ENCODE data around the gene SOX1. TPM values are rescaled to one million over a fixed set of nuclear protein-coding genes. Genes with fewer than 3 reads are reported as not detected.

The SOX1 gene
- total and polyA plus RNA-seq, 2 donors (not counting 1 experiment from before 2014, with no cell fraction given): not detected

GRCh38 chr13:112058941-112059340 is 8.0 kb upstream of the SOX1 start:
- ATAC-seq (ENCODE audit: low read depth) (no peak), DNase-seq (no peak)
- Histone ChIP-seq H3K4me2 (replicated peaks; ENCODE audit: low read depth, low read length, poor library complexity, severe bottlenecking) (no peak overlapping the region), H3K79me2 (ENCODE audit: control insufficient read depth, insufficient read depth, low read length) (no peaks in the 10 kb centered on the region), H3K36me3 (replicated peaks in 1 of 2; ENCODE audit: control extremely low read depth in 1 of 2, control insufficient read depth in 1 of 2, extremely low read depth in 1 of 2, insufficient read depth in 2 of 2, low read length in 1 of 2) (no peaks in the 10 kb centered on the region), H3K27ac (ENCODE audit: low read length in 2 of 2) (no peak overlapping the region), H4K20me1 (ENCODE audit: control insufficient read depth, insufficient read depth, low read length, poor library complexity, severe bottlenecking) (no peaks in the 10 kb centered on the region), H3K27me3 (replicated peaks in 1 of 4; ENCODE audit: control extremely low read depth in 1 of 4, control insufficient read depth in 3 of 4, insufficient read depth in 4 of 4, low read length in 3 of 4) (peaks cover 0 to 87% (median 51%) of the 10 kb centered on the region in 4 experiments), H3K9me3 (ENCODE audit: control extremely low read depth in 1 of 3, control insufficient read depth in 2 of 3, insufficient read depth in 1 of 3, low read length in 2 of 3) (peaks cover 0 to 68% (median 1%) of the 10 kb centered on the region in 3 donors), H3K9ac (ENCODE audit: low read length) (no peak overlapping the region), H3K4me1 (ENCODE audit: control insufficient read depth in 2 of 2, insufficient read depth in 2 of 2, low read length in 2 of 2) (peaks cover 0 to 4% of the 10 kb centered on the region in 2 donors), H2AFZ (ENCODE audit: insufficient read depth, low read depth, low read length, poor library complexity, severe bottlenecking) (no peak overlapping the region), H3K4me3 (ENCODE audit: control extremely low read depth in 1 of 5, extremely low read depth in 1 of 5, insufficient read depth in 1 of 5, low read depth in 2 of 5, low read length in 4 of 5) (no peak overlapping the region)
- 28% methylated on average over 2 of the region's 5 CpGs for WGBS (ENCODE audit: insufficient coverage)
- H3K9me3 Mint-ChIP-seq (ENCODE audit: insufficient read depth): no peaks in the 10 kb centered on the region
- H3K27ac Mint-ChIP-seq: no peak overlapping the region
- ChIA-PET CTCF (no interaction called here), POLR2A (no interaction called here)
- H3K4me3 Mint-ChIP-seq: no peak overlapping the region
- H3K27me3 Mint-ChIP-seq: peaks cover 51% of the 10 kb centered on the region
- TF ChIP-seq EZH2 (IDR thresholded peaks at IDR 0.05; ENCODE audit: borderline replicate concordance, insufficient read depth, low read depth, low read length, poor library complexity, severe bottlenecking): no peak
- TF ChIP-seq, protein P1, sequence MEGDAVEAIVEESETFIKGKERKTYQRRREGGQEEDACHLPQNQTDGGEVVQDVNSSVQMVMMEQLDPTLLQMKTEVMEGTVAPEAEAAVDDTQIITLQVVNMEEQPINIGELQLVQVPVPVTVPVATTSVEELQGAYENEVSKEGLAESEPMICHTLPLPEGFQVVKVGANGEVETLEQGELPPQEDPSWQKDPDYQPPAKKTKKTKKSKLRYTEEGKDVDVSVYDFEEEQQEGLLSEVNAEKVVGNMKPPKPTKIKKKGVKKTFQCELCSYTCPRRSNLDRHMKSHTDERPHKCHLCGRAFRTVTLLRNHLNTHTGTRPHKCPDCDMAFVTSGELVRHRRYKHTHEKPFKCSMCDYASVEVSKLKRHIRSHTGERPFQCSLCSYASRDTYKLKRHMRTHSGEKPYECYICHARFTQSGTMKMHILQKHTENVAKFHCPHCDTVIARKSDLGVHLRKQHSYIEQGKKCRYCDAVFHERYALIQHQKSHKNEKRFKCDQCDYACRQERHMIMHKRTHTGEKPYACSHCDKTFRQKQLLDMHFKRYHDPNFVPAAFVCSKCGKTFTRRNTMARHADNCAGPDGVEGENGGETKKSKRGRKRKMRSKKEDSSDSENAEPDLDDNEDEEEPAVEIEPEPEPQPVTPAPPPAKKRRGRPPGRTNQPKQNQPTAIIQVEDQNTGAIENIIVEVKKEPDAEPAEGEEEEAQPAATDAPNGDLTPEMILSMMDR (IDR thresholded peaks at IDR 0.05): no peak
- H3K4me1 Mint-ChIP-seq: peaks cover 3% of the 10 kb centered on the region
- intact Hi-C loops (cut with micrococcal nuclease): no loop called here

DNA sequence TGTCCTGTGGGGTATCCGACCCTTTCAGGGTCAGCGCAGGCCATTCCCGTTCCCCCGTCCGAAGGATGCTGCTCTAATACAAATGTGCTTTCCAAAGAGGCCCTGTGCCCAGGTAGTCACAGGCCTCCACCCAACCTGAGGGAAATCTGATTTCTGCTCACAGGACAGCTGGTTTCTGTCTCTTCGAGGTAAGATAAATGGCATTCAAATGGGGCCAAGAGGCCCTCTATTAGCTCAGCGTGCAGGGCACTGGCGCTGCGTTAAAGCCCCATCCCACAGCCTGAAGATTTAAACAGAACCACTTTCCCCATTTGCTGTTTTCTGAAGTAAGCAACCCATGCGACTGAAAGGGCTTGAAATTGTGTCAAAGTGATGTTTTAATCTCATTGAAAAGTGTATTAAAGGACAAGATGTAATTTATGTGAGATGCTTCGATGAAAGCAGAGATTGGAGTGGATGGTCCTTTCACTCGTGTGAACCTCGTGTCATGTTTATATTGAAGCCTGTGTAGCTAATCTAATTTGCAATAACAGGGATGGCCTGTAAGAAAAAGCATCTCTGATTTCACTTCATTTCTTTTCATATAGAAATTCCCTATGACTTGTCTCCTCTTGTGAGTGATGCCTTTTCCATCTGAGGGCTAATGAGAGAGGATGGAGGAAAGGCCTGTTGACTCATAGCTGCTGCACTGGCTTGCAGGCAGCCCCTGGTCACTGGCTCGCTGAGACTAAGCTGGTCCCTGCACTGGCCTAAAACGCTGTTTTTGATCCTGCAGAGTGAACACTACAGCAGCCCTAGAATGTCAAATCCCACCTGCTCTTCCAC is 7.3 kb upstream of the SOX1 start:
- DNase-seq (no peak), ATAC-seq (ENCODE audit: low read depth) (no peak)
- H3K9me3 ChIP-seq (ENCODE audit: control extremely low read depth in 1 of 3, control insufficient read depth in 2 of 3, insufficient read depth in 1 of 3, low read length in 2 of 3): peaks cover 0 to 65% (median 0%) of the 10 kb centered on the region in 3 donors
- H3K36me3 ChIP-seq (replicated peaks in 1 of 2; ENCODE audit: control extremely low read depth in 1 of 2, control insufficient read depth in 1 of 2, extremely low read depth in 1 of 2, insufficient read depth in 2 of 2, low read length in 1 of 2): no peaks in the 10 kb centered on the region
- no peak overlapping the region for H3K4me2 ChIP-seq (replicated peaks; ENCODE audit: low read depth, low read length, poor library complexity, severe bottlenecking)
- peaks cover 0 to 4% of the 10 kb centered on the region in 2 donors for H3K4me1 ChIP-seq (ENCODE audit: control insufficient read depth in 2 of 2, insufficient read depth in 2 of 2, low read length in 2 of 2)
- peaks cover 2 to 88% (median 50%) of the 10 kb centered on the region in 4 experiments for H3K27me3 ChIP-seq (replicated peaks in 1 of 4; ENCODE audit: control extremely low read depth in 1 of 4, control insufficient read depth in 3 of 4, insufficient read depth in 4 of 4, low read length in 3 of 4)
- intact Hi-C loops (cut with micrococcal nuclease): no loop called here
- no peak overlapping the region for H3K4me3 Mint-ChIP-seq
- no peak overlapping the region for H2AFZ ChIP-seq (ENCODE audit: insufficient read depth, low read depth, low read length, poor library complexity, severe bottlenecking)
- no peak overlapping the region for H3K9ac ChIP-seq (ENCODE audit: low read length)
- CTCF ChIA-PET: no interaction called here
- no peak overlapping the region for H3K27ac Mint-ChIP-seq
- H3K4me1 Mint-ChIP-seq: peaks cover 3% of the 10 kb centered on the region
- POLR2A ChIA-PET: no interaction called here
- peaks cover 53% of the 10 kb centered on the region for H3K27me3 Mint-ChIP-seq
- no peaks in the 10 kb centered on the region for H4K20me1 ChIP-seq (ENCODE audit: control insufficient read depth, insufficient read depth, low read length, poor library complexity, severe bottlenecking)
- no peak overlapping the region for H3K27ac ChIP-seq (ENCODE audit: low read length in 2 of 2)
- TF ChIP-seq EZH2 (IDR thresholded peaks at IDR 0.05; ENCODE audit: borderline replicate concordance, insufficient read depth, low read depth, low read length, poor library complexity, severe bottlenecking): no peak
- TF ChIP-seq, protein P1 (IDR thresholded peaks at IDR 0.05): no peak
- WGBS (ENCODE audit: insufficient coverage): 20% methylated on average over 7 of the region's 15 CpGs
- no peak overlapping the region for H3K4me3 ChIP-seq (ENCODE audit: control extremely low read depth in 1 of 5, extremely low read depth in 1 of 5, insufficient read depth in 1 of 5, low read depth in 2 of 5, low read length in 4 of 5)
- H3K79me2 ChIP-seq (ENCODE audit: control insufficient read depth, insufficient read depth, low read length): no peaks in the 10 kb centered on the region
- H3K9me3 Mint-ChIP-seq (ENCODE audit: insufficient read depth): no peaks in the 10 kb centered on the region

Measured in B cell (primary cell).